Ramos (cell line): Measurements from ENCODE around the gene DNAH2.
"Not testable (repeated sequence)": the region's sequence is repeated elsewhere in the genome, so short reads cannot be mapped to it uniquely, and the experiment has no call there.

Source experiments
- in situ Hi-C: fragments of 300-500 bp; cut with MboI; formaldehyde crosslinking; loops from one replicate; pipeline ENCODE4 v1.14.3; 2022; ENCODE audit warnings: low sequenced_read_pairs; ENCODE audit not compliant: unreplicated experiment

DNAH2 gene

GRCh38 chr17:7769854-7770253 is 52.3 kb downstream of the DNAH2 start:
- in situ Hi-C loops: no loop called here

GRCh38 chr17:7774055-7774521 is 56.5 kb downstream of the DNAH2 start:
- in situ Hi-C loops: no loop called here

- in situ Hi-C loops: no loop called here
These were observed 57.5 kb downstream of the DNAH2 start for GRCh38 chr17:7775051-7775450.

GRCh38 chr17:7777017-7777416 is 59.5 kb downstream of the DNAH2 start:
- in situ Hi-C loops: no loop called here

- in situ Hi-C loops: no loop called here
These were observed 63.2 kb downstream of the DNAH2 start for GRCh38 chr17:7780736-7781135.

GRCh38 chr17:7781429-7781828 is 63.9 kb downstream of the DNAH2 start:
- in situ Hi-C loops: no loop called here

GRCh38 chr17:7782240-7782639 is 64.7 kb downstream of the DNAH2 start:
- in situ Hi-C loops: no loop called here

GRCh38 chr17:7786866-7787265 is 69.3 kb downstream of the DNAH2 start:
- in situ Hi-C loops: no loop called here

- in situ Hi-C loops: no loop called here
These were observed 71.6 kb downstream of the DNAH2 start for GRCh38 chr17:7789131-7789530.

- in situ Hi-C loops: no loop called here
These were observed 72.6 kb downstream of the DNAH2 start for GRCh38 chr17:7790150-7790549.

- in situ Hi-C loops: no loop called here
These were observed 75.1 kb downstream of the DNAH2 start for GRCh38 chr17:7792611-7793010.

GRCh38 chr17:7794075-7794663 is 76.6 kb downstream of the DNAH2 start:
- in situ Hi-C loops: no loop called here

GRCh38 chr17:7797976-7798375 is 80.4 kb downstream of the DNAH2 start:
- in situ Hi-C loops: no loop called here

- in situ Hi-C loops: no loop called here
These were observed 81.3 kb downstream of the DNAH2 start for GRCh38 chr17:7798839-7799238.

- in situ Hi-C loops: no loop called here
These were observed 86.4 kb downstream of the DNAH2 start for GRCh38 chr17:7803981-7804380.

GRCh38 chr17:7806587-7806986 is 89.0 kb downstream of the DNAH2 start:
- in situ Hi-C loops: no loop called here

- in situ Hi-C loops: no loop called here
These were observed 89.7 kb downstream of the DNAH2 start for GRCh38 chr17:7807206-7807605.

GRCh38 chr17:7809086-7809790 is 91.7 kb downstream of the DNAH2 start:
- in situ Hi-C loops: no loop called here

GRCh38 chr17:7809791-7810343 is 92.3 kb downstream of the DNAH2 start:
- in situ Hi-C loops: not testable (repeated sequence)

- in situ Hi-C loops: no loop called here
These were observed 93.7 kb downstream of the DNAH2 start for GRCh38 chr17:7811251-7811650.

GRCh38 chr17:7814969-7815368 is 97.4 kb downstream of the DNAH2 start:
- in situ Hi-C loops: no loop called here
